Brain pericyte (primary cell): ENCODE results near the gene KDM3B.

Experiments used
- DNase-seq: peaks from one replicate; pipeline ENCODE4 v3.0.0-alpha.2; 2012; ENCODE audit warnings: low read depth, low spot score

The KDM3B gene

GRCh38 chr5:138450971-138451370 lies 98.5 kb downstream of the KDM3B start:
- no peak for DNase-seq

- no peak for DNase-seq
Measured at GRCh38 chr5:138452720-138453119, 100.2 kb downstream of the KDM3B start.

- DNase-seq: no peak
Measured at GRCh38 chr5:138453590-138453989, 101.1 kb downstream of the KDM3B start.

- no peak for DNase-seq
Measured at GRCh38 chr5:138454121-138454520, 101.6 kb downstream of the KDM3B start.

GRCh38 chr5:138455232-138455930 lies 102.9 kb downstream of the KDM3B start:
- no peak for DNase-seq

- no peak for DNase-seq
Measured at GRCh38 chr5:138457531-138458275, 105.2 kb downstream of the KDM3B start.

- no peak for DNase-seq
Measured at GRCh38 chr5:138458384-138458783, 105.9 kb downstream of the KDM3B start.

- DNase-seq: no peak
Measured at GRCh38 chr5:138458856-138459255, 106.4 kb downstream of the KDM3B start.

- DNase-seq: no peak
Measured at GRCh38 chr5:138459311-138459933, 106.9 kb downstream of the KDM3B start.

- DNase-seq: no peak
Measured at GRCh38 chr5:138460032-138460693, 107.7 kb downstream of the KDM3B start.

GRCh38 chr5:138461343-138462125 lies 109.0 kb downstream of the KDM3B start:
- DNase-seq: no peak

- DNase-seq: no peak
Measured at GRCh38 chr5:138463419-138464007, 111.0 kb downstream of the KDM3B start.

GRCh38 chr5:138464008-138464387 lies 111.5 kb downstream of the KDM3B start:
- DNase-seq: peak; percentile 90

GRCh38 chr5:138464388-138465260 lies 112.1 kb downstream of the KDM3B start:
- DNase-seq: peak; percentile 96

- DNase-seq: peak; percentile 81
Measured at GRCh38 chr5:138465261-138466124, 113.0 kb downstream of the KDM3B start, which contains the start of gene EGR1. Gene EGR1, plus strand, starts transcription at chr5:138465479. Its CDS starts 283 bp downstream, at chr5:138465762.

GRCh38 chr5:138466125-138466899 lies 113.8 kb downstream of the KDM3B start:
- no peak for DNase-seq

GRCh38 chr5:138466900-138467710 lies 114.6 kb downstream of the KDM3B start:
- DNase-seq: no peak
